Measurements from ENCODE around the gene NOD1.
"Not testable (repeated sequence)": the region's sequence is repeated elsewhere in the genome, so short reads cannot be mapped to it uniquely, and the experiment has no call there.

The NOD1 gene

DNA sequence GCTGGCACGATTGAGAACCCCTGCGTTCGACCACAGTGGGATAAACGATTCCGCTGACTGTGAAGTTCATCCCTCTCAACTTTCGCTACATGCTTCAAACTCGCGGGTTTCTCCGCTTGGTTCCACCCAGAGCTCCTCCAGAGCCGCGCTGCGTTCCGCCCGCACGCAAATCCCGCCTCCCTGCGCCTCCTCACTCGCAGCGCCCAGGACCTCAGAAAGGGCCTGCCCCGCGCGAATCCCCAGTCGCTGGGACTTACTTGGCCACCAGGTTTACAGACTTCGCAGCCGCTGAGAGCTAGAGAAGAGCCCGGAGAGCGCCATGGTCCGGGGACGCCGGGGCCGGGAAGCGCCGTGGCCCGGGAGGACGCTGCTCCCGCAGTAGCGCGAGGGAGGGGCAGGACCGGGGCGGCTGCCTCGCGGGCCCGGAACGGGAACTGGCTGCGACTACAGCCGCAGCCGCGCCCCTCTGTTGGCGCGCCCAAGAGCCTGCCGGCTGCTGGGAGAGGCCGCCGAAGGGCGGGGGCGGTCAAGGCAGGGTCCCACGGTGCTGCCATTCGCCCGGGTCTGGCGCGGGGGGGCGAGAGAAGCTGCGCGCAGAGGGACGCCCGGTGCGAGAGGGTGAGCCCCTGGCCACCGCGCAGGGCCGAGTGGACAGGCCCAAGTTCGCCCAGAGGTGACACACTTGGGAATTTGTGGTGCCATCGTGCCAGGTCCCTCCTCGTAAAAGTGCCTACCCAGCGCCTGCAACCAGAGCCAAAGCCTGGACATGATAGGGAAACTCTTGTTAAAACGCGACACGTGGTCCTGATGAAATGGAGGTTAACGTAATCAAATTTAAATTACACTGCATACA is at the start of gene NOD1:
Gene NOD1 (minus strand): TSS at position 436 of the 853 bp plus-strand sequence. CDS start 21,863 bp downstream, outside the sequence.
- DNase-seq: peak in 1 of 2 donors; percentile 52

GRCh38 chr7:30527297-30527696 is 48.7 kb upstream of the NOD1 start:
- not testable (repeated sequence) for DNase-seq

DNA sequence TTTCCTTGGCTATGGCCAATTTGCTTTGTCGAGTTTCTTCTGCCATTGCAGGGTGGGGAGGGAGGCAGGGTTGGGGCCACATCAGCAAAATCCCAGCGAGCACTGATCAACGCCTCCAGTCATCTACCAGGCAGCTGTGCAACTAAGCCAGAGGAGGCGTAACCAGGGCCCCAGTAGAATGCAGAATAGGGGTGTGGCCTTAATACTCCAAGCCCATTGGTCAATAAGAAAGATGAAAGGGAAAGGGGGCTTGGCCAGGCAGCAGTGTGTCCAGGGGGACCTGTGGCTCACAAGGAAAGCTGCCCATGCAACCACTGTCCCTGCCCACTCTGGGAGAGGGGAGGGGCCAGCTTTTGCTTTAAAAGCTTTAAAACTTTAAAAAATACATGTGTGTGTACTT is 47.6 kb upstream of the NOD1 start:
- DNase-seq: no peak

GRCh38 chr7:30525429-30525828 is 46.8 kb upstream of the NOD1 start:
- DNase-seq: no peak

- DNase-seq: no peak
These were observed 46.0 kb upstream of the NOD1 start for GRCh38 chr7:30524545-30524944.

- no peak for DNase-seq
These were observed 44.9 kb upstream of the NOD1 start for GRCh38 chr7:30523466-30523865.

GRCh38 chr7:30522159-30522558 is 43.6 kb upstream of the NOD1 start:
- DNase-seq: no peak

GRCh38 chr7:30521532-30521931 is 42.9 kb upstream of the NOD1 start:
- DNase-seq: no peak

DNA sequence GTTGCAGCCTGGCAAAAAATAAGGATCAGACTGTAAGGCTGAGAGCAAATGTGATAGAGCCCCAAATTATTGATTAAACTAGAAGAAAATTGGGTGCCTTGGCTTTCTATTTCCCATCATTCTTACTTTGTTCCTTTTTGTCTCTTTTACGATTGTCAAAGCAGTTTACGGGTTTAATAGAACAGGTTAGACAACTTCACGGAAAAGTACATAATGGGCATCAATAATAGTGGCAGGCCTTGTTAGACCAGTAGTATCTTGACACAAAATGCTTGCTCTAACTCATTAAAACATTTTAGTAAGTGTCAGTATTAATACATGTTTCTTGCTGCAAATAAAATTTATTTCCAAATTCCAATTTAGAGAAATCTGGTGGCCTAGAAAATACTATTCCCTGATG is 40.5 kb upstream of the NOD1 start:
- DNase-seq: no peak

DNA sequence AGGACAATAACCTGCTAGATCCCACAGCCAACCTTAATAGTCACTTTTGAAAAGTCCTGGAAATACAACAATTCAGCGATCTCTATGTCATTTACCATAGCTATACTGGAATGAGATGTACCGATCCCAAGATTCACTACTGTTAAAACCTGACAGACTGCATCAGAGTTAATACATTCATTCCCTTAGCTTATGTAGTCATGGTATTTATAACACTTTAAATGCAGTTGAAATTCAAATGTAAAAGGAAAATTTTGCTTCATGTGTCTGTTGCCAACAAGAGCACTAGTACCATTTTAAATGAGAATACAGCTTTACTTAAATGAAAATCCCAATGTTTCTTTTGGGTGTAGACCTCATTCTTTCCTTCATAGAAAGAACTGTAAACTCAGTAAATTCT is 37.2 kb upstream of the NOD1 start:
- no peak for DNase-seq

DNA sequence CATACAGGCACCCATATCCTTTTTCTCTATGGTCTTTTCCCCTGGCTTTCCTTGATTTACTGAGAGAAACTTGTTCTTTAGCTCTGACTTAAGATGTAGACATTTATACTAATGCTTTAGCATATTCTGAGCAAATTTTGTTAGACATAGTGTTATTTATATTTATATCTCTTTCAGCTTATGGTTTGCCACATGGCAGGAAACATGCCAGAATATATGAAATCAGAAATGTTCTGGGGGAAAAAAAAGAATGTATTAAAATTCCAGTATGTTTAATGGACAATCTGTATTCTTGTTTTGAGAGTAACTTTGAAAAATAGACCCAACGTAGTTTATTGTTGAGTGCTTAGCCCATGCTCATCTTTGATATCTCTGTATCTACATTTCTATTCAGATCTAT is 36.2 kb upstream of the NOD1 start:
- DNase-seq: no peak

DNA sequence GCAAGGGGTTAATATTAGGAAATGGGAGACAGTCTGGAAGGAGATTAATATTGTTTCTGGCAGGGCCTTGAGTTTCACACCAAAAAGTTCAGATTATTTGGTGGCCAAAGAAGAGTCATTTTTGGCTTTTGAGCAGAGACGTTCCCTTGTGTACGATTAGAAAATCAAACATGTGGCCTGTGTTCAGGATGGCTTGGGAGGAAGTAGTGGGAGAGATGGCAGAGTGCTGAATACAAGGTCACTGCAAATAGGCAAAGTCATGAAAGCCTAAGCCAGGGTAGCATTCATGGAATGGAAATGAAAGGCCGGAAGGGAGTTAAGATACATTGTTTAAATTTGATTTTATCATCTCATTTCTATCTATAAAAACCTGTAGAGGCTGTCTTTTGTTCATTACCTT is 35.6 kb upstream of the NOD1 start:
- DNase-seq: no peak

DNA sequence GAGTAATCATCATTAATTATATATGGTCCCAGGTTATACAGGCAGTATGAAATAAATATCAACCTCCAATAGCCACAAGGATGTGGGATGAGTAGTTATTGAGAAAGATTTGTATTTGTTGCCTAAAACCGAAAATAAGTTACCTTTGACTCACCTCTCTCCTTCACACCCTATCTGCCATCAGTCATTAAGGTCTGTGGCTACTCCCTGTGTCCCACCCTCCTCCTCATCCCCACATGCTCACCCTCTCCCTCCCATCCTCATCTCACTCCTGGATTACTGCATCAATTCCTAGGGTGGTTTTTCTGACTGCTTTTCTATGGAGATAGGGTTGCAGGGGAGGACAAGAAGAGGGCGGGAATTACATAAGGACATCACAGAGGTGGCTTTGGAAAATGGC is 35.2 kb upstream of the NOD1 start:
- DNase-seq: no peak

DNA sequence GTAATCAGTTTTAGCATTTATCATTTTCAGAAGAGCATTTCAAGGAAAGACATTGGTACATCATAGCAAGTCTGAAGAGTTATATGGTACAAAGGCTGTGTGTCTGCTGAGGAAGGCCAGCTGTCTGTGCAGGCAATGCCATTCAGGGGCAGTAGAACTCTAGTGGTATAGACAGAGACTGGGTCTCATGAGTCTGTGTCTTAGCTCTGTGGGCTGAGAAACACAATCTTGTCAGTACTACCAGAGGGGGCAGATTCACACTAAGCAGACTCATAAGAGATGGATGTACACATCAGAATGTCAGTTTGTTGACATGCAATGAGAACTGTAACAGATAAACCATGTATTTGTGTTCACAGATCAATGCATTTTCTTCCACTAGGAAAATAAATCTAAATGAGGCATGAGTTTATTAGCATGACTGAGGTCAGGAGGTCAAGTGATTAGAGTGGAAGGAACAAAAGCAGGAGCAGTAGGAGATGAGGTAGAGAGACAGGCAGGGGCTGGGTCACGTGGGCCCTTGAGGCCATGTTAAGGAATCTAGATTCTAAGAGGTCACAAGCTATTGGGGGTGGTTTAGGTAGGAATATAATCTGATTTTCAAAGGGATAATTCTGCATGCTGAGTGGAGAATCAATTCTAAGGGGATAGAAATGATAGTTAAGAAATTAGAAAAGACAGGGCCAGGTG is 33.5 kb upstream of the NOD1 start:
- DNase-seq: no peak

GRCh38 chr7:30511494-30511893 is 32.9 kb upstream of the NOD1 start:
- DNase-seq: no peak

DNA sequence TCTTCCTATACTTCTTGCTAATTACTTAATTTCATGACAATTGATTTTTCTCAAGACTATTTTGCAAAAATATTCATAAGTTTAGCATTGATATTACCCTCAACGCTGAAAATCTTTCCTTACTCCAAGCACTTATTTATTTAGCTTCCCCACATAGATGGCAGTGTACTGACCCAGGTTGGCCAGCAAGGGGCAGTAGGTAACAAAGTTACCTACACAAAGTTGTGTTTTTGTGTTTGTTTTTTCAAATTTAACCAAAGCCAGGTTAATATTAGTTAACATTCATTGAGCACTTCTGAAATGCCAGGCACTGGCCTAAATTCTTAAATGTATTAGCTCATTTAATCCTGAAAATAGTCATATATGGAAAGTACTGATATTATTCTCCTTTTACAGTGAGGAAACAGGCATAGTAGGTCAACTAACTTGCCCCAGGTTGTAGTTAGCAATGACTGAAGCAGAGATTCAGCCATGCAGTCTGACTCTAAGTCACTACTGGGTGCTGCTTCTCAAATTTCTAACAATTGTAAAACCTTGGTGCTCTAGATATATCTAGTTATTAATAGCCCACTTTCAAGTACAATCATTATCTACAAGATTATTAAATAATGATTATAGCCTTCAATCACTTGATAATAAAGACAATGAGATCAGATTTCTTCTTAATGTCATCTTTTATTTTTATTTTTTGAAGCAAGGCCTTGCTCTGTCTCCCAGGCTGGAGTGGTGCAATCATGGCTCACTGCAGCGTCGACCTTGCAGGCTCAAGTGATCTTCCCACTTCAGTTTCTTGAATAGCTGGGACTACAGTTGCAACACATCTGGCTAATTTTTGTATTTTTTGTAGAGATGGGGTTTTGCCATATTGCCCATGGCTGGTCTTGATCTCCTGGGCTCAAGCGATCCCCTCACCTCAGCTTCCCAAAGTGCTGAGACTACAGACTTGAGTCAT is 31.8 kb upstream of the NOD1 start:
- no peak for DNase-seq

DNA sequence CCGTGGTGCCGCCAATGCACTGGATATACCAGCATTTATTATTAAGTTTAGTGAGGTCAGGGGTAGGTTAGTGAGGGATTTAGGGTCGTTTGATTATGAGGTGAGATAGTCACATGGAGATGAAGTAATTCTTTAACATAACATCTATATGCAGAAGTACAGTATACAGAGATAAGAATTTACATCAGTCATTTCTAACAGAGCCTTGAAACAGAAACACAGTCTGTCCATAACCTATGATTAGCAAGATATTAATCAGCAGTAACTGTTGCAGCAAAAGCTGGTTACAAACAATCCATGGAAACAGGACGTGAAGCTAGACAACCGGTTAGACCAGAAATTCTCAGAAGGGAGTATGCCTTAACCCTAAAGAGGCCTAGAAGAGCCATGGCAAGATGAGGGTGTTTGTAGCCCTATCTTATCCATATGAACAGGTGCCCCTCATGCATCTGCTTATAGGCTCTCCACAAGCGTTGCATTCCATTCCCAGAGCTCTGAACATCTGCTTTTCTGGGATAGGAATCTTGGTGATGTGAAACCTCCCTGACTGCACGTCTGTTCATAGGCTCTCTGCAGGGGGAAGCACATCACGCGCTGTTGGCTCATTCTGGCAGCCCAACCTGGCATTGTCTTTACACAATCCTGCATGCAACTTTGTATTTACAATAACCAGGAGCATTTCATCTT is 30.7 kb upstream of the NOD1 start:
- DNase-seq: not testable (repeated sequence)

DNA sequence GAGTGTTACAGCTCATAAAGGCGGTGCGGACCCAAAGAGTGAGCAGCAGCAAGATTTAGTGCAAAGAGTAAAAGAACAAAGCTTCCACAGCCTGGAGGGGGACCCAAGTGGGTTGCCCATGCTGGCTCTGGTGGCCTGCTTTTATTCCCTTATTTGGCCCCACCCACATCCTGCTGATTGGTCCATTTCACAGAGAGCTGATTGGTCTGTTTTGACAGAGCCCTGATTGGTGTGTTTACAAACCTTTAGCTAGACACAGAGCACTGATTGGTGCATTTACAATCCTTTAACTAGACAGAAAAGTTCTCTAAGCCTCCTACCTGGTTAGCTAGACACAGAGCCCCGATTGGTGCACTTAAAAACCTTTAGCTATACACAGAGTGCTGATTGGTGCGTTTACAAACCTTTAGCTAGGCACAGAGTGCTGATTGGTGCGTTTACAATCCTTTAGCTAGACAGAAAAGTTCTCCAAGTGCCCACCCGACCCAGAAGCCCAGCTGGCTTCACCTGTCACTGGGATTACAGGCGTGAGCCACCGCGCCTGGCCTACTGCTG is 28.8 kb upstream of the NOD1 start:
- not testable (repeated sequence) for DNase-seq

DNA sequence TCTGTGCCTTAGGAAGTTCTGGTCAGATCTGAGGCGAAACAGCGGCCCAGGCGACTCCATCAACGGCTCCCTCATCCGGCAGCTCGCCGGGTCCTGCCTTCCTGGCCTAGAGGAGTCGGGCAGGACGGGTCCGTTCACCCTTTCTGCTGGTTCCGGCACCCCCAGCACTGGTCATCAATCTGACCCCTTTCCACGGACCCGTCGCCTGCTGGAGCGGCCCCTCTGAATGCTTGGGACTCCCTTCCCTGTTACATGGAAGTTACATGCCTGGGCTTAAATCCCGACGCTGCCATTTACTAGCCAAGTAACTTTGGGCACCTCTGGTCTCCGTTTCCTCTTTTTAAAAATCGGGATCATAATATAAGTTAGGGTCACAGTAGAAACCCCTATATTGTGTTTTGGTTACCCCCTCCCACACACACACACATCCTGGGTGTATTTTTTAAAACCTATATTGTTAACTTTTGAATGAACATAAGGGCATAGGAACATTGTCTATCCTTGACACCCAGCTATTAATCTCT is 26.7 kb upstream of the NOD1 start:
- DNase-seq: no peak

DNA sequence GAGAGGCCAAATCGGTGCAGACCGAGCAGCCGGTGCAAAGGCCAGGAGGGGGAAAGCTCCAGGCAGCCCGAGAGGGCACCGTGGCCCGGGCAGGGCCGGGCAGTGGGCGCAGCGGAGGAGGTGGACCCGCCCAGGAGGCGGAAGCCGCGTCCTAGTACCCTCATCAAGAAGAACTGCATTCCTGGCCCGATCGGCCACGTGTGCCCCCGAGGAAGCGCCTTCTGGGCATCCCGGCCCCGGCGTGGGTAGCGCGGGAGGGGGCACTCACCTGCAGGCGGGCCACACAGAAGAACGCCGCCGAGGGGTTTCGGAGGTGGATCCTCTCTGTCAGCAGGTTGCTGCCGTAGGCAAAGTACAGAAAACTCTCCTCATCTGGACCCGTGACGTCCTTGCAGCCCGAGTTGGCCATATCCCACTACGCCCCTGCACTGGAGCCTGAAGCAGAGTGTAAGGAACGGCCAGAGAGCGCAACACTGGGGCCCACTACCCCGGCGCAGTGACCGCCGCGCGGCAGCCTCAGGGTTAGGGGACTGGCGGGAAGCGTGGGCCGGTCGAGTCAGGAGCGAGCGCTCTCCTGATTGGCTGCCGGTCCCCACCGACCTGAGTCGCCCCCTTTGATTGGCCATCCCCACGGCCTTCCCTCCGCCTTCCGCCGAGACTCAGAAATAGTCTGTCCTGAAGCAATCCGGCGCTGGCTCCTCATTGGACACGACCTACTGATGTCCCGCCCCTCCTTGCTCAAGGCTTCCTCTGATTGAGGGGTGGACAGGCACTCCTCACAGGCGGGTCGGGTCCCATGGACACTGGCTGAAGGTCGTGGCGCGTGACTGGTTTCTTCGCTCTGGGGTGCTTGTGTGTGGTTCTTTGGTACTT is 26.0 kb upstream of the NOD1 start, which contains the start of gene GGCT:
Gene GGCT (minus strand): TSS at position 529 of the 873 bp plus-strand sequence. CDS start 120 bp downstream, at position 409.
- DNase-seq: peak; percentile 78 to 96
